GM19099 (cell line): Measurements from ENCODE around the gene ZC3H8.

Experiments
- POLR2A ChIP-seq: IDR thresholded peaks from 3 replicates; pipeline ENCODE4 v1.6.1; 2011; ENCODE audit warnings: low read depth; ENCODE audit not compliant: insufficient read length; ENCODE audit errors: extremely low read depth

The ZC3H8 gene

DNA sequence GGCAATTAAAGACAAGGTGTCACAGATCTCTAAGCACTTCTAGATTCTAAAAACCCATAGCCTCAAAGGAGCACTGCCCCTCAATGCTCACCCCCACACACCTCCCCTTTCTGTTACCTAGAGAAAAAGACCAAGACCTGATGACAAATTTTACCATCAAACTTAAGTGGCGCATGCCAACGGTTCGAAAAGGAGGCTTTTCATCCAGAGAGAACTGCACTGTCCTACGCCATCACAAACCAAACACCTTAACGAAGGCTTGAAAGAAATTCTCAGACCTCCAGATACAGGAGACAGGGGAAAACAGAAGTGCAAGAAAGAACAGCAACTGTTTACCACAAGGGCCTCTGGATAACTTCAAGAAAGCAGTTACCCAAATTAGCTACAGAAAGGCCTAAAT, 18.5 kb upstream of the ZC3H8 start:
- no peak for TF ChIP-seq POLR2A

DNA sequence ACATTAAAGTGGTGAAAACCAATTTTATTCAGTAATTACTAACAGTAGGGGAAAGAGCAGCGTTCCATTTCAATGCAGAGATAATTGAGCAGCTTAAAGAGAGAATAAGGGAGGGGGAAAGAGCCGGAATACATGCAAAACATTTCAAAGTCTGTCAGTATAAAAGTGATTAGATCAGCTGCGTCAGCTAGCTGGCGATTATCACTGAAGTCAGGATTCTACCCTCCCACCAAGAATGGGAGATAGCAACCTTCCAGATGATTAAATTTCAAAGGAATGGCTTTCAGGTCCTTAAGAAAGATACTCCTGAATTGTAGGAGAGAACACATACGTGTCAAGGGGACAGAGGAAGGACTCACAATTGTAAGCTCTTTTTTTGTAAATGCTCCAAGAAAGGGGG, 17.8 kb upstream of the ZC3H8 start:
- TF ChIP-seq POLR2A = no peak

DNA sequence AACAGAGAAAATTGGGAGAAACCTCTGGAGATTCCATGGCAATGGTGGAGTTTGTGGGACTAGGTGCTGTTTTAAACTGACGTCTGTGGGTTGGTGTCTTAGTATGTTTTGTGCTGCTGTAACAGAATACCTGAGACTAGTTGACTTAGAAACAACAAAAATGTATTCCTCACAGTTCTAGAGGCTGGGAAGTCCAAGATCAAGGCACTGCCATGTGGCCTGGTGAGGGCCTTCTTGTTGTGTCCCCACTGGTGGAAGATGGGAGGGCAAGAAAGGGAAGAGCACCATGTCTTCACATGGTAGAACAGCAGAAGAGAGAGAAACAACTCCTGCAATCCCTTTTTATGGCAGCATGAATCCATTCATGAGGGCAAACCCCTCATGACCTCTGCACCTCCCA, 13.7 kb upstream of the ZC3H8 start:
- TF ChIP-seq POLR2A = no peak

DNA sequence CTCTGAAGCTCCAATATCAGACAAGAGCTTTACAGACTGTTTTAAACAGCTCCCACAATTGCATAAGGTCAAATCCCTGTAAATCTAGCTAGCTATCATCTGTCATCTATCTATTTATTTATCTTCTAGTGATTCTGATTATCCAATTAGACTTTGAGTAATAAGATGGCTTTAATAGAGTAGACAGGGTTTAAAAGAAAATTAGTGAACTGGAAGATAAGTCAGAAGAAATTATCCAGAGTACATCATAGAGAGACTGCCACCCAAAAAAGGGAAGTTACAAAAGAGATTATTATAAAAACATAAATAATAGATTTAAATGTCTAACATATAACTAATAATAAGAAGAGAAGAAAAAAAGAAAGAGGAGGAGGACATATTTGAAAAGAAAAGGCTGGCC, 8.0 kb upstream of the ZC3H8 start:
- TF ChIP-seq POLR2A = no peak

DNA sequence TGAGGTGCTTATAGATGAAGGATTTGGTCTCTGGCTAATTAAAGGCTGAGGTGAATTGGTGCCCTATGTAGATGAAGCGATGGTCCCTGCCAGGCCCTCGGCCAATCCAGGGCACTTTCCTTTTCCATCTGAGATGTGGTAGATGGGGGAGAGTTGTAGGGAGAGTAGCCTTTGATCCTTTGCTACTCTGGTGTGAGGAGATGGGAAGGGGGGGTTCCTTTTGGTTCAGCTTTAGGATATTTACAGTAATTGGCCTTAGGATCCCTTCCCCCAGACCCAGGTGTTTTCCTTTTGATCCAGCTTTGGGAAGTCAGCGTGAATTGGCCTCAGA, 5.4 kb upstream of the ZC3H8 start:
- TF ChIP-seq POLR2A = no peak

DNA sequence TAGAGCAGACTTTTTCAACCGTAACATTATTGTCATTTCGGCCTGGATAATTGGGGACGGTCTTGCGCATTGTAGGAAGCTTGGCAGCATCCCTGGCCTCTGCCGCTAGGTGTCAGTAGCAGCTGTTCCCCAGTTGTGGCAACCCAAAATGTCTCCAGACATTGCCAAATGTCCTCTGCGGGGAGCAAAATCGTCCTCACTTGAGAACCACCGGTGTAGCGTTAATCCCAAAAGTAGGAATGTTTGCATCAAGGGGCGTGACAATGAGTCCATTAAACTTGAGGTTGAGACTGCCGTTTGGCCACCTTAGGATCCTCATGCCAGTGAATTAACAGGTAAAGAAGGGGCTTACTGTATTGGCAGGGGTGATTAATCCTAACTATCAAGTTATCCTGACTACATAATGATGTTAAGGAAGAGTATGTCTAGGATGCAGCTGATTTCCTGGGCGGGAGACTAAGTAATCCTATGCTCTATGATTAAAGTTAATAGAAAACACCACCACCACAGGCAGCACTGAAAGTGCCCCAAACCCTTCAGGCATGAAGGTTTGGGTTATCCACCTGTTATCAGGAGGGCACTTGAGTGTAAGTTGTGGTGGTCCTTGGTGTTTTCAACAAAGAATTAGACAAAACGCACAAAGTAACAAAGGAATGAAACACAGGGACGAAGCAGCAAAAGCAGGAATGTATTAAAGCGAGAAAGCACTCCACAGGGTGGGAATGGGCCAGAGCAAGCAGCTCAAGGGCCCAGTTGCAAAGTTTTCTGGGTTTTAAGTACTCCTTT, 4.9 kb upstream of the ZC3H8 start:
- no peak for TF ChIP-seq POLR2A

DNA sequence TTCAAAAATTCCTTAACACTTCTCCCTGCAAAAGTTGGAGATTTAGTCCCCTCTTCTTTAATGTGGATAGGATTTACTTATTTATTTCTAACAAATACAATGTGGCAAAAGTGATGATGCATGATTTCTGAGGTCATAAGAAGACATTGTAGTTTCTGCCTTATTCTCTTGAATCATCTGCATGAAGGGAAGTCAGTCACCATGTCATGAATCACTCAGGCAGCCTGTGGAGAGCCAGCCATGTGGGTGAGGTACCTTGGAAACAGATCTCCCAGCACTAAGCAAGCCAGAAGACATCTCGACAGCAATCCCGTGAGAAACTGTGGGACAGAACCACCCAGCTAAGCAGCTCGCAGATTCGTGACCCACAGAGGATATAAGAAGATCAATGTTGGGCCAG, 2.7 kb upstream of the ZC3H8 start:
- no peak for TF ChIP-seq POLR2A

DNA sequence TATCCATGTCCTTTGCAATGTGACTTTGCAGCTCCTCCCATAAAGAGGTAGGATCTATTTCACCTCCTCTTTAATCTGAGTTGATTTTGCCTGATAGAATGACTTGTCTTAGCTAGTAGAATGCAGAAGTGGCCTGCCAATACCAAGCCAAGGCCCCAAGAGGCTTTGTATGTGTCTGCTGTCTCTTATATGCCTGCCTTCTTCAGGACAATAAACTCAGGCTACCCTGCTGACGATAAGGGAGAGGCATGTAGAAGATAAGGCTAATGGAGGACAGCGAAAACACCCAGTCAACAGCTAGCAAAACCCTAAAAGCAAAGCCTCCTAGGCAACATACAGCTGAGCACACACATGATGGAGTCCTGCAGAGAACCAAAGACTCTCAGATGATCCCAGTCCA, 1.8 kb upstream of the ZC3H8 start:
- TF ChIP-seq POLR2A = no peak

DNA sequence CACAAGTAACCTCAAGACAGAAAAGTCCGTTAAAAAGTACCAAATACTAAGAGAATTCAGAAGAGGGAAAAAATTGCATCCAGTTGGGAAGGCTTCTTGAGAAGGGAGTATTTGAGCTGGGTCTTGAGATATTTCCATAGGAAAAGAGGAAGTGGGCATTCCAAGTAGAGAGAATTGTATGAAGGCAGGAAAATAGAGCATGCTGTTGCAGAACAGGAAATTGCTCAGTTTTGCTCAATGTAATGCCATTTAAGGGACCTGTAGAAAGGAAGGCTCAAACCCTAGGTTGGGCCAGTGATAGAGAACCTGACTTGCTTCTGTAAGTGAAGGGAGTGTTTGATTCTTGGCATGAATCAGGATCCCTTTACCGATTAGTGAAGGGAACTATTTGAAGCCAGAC, 1.0 kb upstream of the ZC3H8 start:
- TF ChIP-seq POLR2A = no peak

DNA sequence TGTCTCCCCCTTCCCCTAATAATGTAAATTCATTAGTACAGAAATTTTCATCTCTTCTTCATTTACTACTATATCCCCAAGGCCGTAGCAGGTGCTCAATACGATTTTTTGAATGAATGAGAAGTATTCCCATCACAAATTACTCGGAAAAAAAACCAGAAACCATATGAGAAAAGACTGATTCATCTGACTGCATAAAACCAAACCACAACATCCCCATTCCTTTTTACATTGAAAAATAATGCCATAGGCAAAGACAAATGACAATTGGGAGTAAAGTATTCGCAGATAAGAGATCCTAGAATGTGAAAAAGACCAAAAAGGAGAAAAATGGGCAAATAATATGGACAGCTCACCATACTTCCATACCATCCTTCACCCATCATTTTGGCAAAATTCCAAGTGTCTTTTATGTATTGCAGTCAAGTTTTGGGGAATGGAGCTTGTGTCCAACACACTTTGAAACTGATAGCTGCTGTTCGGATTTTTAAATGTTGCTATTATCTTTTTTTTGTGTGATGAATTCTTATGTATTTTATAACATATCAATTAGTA, 1.5 kb downstream of the ZC3H8 start:
- TF ChIP-seq POLR2A = no peak

DNA sequence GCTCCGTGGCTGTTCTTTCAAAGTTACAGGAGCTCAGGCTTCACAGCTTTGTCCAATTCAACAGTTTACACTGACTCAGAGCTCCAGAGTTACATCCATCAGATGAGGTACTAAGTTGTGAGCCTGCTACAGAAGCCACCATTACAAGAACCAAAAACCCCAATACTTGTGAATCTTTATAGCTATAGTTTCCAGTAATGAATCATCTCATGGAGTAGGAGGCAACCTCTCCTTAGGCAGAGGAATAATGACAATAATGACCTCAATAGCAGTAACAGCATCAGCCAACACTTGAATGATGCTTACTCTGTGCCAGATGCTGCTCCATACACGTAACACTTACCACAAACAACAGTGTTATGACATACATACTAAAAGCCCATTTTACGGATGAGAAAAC, 3.6 kb downstream of the ZC3H8 start:
- no peak for TF ChIP-seq POLR2A

DNA sequence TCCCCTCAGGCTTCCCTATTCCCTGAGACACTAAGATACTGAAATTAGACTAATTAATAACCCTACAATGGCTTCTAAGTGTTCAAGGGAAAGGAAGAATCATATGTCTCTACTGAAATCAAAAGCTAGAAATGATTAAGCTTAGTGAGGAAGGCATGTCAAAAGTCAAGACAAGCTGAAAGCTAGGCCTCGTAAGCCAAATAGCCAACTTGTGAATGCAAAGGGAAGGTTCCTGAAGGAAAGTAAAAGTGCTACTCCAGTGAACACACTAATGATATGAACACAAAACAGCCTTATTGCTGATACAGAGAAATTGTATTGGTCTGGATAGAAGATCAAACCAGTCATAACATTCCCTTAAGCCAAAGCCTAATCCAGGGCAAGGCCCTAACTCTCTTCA, 10.0 kb downstream of the ZC3H8 start:
- TF ChIP-seq POLR2A = no peak

DNA sequence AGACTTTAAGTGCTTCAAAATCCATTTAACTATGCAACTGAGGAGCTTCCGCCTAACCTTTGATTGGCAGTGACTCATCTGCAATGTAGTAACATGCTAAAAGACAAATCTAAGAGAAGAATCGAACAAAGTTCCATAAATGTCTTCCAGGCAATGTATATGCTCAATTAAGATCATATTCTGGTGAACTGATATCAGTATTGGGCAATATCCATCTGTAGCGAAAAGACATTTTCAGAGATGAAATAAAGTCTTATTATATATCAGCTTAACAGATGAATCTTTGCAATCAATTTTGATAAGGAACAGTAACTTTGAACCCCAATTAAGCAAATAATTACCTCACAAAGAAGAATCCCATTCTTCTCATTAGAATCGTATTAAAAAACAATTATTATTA, 11.6 kb downstream of the ZC3H8 start:
- no peak for TF ChIP-seq POLR2A

DNA sequence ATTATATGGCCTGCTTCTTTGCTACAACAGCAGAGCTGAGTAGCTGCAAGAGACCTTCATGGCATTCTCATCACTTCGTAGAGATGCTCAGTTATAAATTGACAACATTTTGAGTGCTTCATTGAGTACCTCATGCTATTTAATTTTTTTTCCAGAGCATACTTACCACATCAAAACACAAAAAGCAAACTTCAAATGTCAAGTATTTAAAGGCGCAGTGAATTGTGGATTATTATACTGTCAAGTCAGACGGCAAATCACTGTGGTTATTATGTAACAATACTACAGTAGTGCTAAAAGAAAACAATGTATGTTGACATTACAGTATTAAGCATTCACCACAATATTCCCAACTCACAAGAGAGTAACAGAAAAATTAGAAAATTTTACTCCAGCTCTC, 12.5 kb downstream of the ZC3H8 start:
- TF ChIP-seq POLR2A = no peak

DNA sequence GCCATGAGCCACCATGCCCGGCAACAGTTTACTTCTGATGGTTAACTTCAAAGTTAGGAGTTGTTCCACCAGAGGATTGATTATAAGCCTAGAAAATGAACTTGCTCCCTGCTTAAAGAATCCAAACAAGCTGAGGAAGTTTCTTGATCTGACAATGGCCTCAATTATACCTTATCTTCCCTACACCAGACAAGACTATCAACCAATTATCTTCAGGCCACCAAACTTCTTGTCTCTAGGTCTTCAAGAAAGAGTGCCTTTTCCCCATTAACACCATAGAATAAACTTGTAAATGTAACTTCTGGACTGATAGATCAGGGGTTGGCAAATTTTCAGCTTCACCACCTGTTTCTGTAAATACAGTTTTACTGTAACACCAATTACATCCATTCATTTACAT, 15.0 kb downstream of the ZC3H8 start:
- no peak for TF ChIP-seq POLR2A

DNA sequence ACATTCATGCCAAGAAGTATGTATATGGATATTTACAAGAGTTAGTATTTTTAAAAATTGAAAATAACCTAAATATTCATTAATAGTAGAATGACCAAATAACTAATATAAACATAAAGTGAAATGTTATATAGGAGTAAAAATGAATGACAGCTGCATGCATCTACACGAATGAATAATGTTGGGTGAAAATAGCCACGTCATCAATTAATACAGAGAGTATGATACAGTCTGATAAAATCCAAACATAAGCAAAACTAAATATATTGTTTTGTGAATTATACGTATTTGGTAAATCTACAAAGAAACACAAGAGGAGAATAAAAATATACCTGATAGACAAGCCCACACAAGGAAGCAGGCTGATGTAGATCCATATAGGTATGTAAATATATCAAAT, 24.5 kb downstream of the ZC3H8 start:
- no peak for TF ChIP-seq POLR2A

DNA sequence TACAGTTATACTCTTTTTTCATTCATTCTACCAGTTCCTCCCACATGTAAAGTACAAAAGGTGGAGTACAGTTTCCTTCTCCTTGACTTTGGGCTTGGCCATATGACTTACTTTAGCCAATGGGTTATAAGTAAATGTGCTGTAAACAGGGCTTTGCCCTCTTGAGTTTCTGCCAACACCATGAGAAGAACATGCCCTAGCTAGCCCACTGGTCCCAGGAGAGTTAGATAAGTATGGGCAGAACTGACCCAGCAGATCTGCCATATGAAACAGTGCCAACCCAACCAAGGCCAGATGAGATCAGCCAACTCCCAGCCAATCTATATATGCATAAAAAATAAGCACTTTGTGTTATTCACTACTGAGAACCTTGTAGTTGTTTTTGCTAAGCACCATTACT, 25.5 kb downstream of the ZC3H8 start:
- no peak for TF ChIP-seq POLR2A
